HG03432 (cell line): Measurements from ENCODE around the gene CRACDL.
"Not testable (repeated sequence)": the region's sequence is repeated elsewhere in the genome, so short reads cannot be mapped to it uniquely, and the experiment has no call there.

Source experiments
- ATAC-seq: cut with Tn5 transposase; IDR thresholded peaks from one replicate; pipeline ENCODE4 v1.9.1; 2021; ENCODE audit warnings: mild to moderate bottlenecking, moderate library complexity; ENCODE audit not compliant: unreplicated experiment

Gene CRACDL

GRCh38 chr2:98759338-98759737 lies 176.7 kb downstream of the CRACDL start:
- ATAC-seq: no peak

GRCh38 chr2:98757904-98758421 lies 178.1 kb downstream of the CRACDL start:
- peak; percentile 90 for ATAC-seq

GRCh38 chr2:98753801-98754200 lies 182.2 kb downstream of the CRACDL start:
- no peak for ATAC-seq

- ATAC-seq: not testable (repeated sequence)
Measured at GRCh38 chr2:98752711-98753110, 183.3 kb downstream of the CRACDL start.

GRCh38 chr2:98751748-98752147 lies 184.3 kb downstream of the CRACDL start:
- ATAC-seq: no peak

GRCh38 chr2:98750593-98751282 lies 185.3 kb downstream of the CRACDL start:
- no peak for ATAC-seq

GRCh38 chr2:98749066-98749450 lies 187.0 kb downstream of the CRACDL start:
- ATAC-seq: peak; percentile 61

- peak; percentile 68 for ATAC-seq
Measured at GRCh38 chr2:98748292-98749065, 187.5 kb downstream of the CRACDL start.

- ATAC-seq: no peak
Measured at GRCh38 chr2:98747888-98748287, 188.1 kb downstream of the CRACDL start.

- no peak for ATAC-seq
Measured at GRCh38 chr2:98746426-98746825, 189.6 kb downstream of the CRACDL start.

GRCh38 chr2:98744595-98744994 lies 191.4 kb downstream of the CRACDL start:
- ATAC-seq: no peak
